SKM-1 treated with dmso at 0.1 percent for 144 hours (cell line): Measurements from ENCODE around the gene LMO7.
"Not testable (repeated sequence)": the region's sequence is repeated elsewhere in the genome, so short reads cannot be mapped to it uniquely, and the experiment has no call there.

Experiments
- DNase-seq: peaks from one replicate; lab custom pipeline; 2025; ENCODE audit not compliant: unreplicated experiment; lab: John Stamatoyannopoulos, UW

LMO7 gene

DNA sequence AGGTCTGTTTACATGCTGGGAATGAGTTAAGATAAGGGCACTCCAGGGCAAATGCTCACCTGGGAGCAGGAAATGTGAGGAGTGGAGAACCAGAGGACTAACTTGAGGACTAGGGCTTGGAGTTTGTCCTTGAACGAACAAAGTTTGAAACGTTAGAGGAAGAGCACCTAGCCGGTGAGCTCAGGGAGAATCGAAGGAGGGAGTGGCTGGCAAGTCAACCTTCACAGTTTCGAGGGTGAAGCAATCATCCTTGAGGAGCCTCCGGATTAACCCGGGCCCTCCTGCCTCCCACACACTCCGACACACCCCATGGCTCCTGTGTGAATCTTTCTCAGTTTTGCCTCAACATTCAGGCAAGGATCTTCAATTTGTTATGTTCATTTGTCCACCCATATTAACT lies 58.6 kb downstream of the LMO7 start:
- DNase-seq = no peak

DNA sequence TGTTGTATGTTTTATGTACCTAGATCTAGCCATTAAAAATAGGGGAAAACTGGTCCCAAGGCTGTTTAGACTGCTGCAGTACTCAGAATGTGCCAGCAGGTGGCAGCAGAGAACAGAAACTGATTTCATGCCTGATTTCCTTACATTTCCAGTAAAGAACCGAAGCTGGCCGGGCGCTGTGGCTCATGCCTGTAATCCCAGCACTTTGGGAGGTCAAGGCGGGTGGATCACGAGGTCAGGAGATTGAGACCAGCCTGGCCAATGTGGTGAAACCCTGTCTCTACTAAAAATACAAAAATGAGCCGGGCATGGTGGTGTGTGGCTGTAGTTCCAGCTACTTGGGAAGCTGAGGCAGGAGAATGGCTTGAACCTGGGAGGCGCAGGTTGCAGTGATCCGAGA lies 59.8 kb downstream of the LMO7 start:
- peak; percentile 40 for DNase-seq

DNA sequence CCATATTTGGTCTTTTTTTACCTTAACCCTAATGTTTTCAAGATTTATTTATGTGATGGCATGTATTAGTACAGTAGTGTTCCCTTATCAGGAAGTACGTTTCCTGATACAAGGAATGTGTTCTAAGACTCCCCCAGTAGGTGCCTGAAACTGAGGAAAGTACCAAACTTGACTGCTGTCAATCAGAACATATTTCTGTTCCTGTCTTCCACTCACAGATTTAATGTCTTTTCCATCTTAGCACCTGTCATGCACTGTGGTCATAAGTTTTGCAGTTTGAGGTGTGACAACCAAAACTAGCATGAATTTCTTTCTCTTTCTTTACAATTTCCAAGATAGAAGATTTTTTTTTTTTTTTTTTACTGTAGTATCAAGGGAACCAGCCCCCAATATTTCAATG lies 62.9 kb downstream of the LMO7 start:
- DNase-seq = no peak

DNA sequence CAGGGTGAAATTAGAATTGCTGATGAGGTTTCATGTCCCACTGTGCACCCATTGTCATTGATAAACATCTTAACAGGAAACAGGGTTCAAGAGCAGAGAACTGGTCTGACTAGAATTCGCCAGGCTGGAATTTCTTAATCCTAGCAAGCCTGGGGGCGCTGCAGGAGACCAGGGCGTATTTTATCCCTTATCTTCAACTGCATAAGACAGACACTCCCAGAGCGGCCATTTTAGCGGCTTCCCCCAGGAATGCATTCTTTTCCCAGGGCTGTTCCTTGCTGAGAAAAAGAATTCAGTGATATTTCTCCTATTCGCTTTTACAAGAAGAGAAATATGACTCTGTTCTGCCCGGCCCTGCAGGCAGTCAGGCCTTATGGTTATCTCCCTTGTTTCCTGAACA lies 63.6 kb downstream of the LMO7 start:
- not testable (repeated sequence) for DNase-seq

DNA sequence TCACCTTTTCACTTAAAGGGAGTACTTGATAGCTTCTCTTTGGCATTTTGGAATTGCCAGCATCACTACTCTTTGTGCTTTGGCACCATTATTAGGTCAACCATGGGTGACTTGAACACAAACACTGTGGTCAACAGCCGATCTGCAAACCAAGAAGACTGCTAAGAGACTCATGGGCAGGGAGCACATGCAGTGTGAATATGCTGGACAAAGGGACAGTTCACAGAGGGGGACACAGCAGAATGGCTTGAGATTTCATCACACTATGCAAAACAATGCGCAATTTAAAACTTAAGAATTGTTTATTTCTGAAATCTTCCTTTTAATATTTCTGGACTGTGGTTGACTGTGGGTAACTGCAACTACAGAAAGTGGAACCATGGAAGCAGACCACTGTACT lies 64.4 kb downstream of the LMO7 start:
- DNase-seq = no peak

DNA sequence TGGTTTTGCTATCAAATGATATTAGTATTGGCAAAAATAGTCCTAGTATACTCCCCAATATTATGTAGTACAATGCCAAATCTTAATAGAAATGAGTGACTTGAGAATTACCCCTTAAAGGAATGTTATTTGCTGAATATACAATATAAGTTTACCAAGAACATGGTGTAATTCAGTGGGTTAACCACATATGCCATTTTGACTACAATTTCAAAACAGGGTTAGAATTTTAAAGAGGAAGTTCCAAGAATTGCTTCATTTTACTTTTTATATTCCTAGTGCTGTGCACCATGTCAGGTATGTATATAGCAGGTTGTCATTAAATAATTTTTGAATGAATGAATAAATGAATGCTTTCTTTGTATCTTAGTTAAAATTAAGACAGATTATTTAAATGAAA lies 66.3 kb downstream of the LMO7 start:
- peak; percentile 87 for DNase-seq

DNA sequence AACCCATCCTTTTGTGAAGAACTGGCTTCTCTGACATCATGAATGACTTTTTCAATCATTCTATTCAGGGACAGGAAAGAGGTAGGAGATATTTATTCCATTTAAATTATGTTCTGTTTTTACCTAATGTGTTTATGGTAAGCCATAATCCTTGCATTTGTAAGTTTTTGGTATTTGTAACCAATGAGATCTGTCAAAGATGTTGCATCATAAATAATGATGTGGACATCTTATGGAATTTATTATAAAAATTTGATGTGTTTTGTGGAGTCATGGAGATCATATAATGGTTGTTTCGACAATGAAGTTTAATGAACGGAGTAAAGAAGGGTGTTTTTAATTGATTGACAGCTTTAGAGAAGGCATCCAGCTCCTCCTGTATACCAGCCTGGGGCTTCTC lies 67.6 kb downstream of the LMO7 start:
- no peak for DNase-seq

DNA sequence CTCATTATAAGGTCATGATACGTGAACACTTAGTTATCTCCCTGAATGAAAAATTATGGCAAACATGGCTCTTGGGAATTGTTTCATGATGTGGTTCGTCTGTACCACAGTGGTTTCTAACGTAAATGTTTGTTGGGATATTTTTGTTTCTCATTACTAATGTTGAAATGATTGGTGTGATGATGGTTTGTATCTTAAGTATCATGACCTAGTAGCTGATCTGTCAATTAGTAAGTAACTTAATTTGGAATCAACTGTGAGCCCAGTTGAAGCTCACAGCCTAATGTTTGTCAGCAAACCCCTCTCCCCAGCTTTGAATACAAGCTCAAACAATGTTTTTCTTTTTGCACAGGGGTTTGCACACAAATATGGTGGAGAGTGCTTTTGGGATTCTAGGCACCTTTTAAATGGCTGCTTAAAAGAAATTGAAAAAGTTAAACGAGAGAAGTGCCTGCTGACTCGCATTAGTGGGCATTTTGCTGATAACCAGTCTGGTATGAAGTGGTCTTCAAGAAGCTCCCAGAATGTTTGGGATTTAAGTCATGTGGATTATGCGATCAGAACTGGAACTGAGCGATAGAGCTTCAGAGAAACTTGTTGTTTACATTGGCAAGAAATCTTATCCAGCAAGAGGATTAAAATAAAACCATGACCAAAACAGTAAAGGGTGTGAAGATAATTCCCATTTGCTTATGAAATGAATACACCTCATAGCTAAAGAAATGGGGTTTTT lies 68.2 kb downstream of the LMO7 start:
- DNase-seq = no peak

DNA sequence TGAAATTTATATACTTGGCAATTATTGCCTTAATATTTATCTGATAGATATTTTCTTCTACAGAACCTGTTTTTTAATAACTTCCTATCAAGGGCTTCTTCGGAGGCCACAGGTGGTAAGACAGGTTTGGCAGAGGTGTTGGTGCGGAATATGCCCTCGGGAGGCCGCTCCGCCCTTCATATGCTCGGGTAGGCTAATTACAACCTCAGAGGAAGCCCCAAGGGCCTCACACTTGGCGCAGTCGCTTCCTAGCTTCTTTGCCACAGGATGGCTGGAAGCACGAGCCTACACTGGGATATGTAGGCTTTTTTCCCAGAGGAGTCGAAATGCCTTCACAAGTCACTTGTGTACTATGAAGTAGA lies 68.8 kb downstream of the LMO7 start:
- DNase-seq = no peak

DNA sequence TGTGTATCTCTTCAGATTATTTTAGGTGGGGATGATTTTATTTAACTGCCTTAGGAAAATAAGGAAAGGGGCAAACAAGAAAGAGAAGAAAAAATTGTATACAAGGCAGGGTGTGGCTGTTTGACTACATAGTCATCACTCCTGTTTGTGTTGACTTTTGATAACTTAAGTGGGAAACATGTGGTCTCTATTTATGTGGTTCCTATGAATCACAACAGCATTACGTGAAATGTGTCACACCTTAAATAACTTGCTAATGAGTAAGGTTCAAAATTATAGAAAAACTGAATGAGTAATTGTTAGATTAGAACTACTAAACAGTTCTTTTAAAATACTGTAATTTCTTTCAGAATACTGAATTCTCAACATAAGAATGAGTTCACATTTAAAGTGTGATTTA lies 69.3 kb downstream of the LMO7 start:
- DNase-seq = no peak

DNA sequence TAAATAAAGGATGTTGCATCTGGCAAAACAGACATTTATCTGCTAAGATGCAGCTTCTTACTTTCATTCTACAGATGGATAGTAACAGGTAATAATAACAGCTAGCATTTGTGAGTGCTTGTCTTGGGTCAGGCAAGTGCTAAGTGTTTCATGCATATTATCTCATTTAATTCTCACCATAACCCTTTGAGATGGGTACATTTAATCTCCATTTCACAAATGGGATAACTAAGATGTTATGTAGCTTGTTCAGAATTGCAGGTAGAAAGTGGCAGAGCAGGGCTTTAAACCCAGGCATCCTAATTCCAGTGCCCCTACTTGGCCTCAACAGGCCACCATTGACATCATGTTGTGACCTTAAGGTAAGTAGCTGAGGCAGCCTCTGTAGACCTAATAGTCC lies 69.8 kb downstream of the LMO7 start:
- no peak for DNase-seq

DNA sequence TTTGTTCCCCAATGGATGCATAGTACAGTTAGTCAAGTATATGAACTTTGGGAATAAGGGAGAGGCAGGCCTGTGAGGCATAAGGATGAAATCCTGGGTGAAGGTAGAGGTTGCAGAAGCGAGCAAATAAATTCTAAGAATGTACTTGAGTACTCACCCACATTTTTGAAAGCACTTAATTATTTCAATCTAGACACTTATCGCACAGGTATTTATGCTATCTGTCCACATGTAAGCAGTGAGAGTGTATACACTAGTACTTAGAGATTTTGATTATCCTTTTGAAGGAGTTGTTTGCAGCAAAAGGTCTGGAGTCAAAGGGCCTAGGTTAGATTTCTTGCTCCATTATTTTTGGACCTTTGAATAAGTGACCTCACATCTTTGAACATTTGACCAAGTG lies 77.7 kb downstream of the LMO7 start:
- no peak for DNase-seq

DNA sequence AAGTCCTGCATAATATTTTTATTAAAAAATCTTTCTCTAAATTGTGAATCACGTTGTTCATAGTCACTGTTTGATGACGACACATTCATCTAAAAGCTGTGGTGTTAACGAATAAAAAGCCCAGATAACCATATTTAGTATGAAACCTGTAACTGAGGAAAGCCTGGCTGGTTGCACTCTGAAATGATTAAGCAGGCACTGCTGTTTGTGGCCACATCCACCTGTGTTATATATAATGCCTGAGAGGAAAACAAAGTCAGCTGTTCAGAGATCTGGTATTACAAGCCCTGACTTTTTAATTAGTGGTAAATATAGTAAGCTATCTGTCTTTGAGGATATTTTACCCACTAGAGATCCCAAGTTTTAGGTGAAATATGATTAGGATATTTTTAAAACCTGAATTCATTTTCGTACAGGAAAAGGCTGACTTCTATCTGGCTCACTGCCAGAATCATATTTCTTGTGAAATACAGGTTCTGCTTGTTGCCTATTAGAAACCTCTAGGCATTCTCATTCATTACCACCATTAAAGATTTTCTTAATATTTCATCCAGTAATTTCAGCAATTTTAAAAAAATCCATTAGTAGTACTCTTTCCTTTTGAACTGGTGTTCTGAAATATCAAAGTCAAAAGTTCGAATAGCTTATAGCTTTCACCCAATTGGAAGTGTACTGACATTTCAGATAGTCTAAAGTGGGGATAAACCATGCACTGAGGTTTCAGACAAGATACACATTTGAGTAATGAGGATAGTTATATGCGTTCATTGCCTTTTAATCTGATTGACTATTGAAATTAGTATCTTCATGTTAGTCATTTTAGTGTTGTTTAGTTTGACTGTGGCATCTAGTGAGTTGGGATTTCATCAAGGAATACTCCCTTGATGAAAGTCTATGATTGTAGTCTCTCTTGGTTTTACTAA lies 79.7 kb downstream of the LMO7 start:
- no peak for DNase-seq

DNA sequence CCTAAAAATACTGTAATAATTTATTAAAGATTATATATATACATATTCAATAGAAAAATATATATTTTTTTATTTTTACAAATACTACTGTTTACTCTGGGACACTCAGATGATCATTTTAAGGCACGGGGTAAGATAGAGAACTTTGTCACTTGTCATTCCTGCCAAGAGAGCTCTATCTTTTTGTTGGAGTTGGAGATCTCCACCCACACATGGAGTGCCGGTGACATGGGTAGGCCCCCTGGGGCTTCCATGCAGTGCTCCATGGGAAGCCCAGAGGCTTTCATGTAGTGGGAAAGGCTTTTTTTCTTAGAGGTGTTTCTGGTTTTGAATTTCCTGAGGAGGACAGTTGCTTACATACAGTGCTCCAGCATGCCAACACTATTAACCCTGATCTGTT lies 81.4 kb downstream of the LMO7 start:
- DNase-seq = no peak

DNA sequence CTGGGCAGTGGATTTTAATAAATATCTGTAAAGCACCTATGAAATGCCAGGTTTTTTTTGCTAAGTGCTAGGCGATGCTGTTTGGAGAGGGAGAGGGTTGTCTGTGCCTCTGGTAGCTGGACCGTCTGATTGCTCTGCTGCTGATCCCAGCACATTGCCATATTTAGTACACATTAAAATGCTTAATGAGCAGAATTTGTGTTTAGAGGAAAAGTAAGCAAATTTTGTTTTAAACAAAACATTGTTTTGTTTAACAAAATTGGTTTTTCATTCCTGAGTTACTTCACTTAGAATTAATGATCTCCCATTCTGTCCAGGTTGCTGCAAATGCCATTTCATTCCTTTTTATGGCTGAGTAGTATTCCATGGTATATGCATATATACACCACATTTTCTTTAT lies 85.2 kb downstream of the LMO7 start:
- DNase-seq = no peak

DNA sequence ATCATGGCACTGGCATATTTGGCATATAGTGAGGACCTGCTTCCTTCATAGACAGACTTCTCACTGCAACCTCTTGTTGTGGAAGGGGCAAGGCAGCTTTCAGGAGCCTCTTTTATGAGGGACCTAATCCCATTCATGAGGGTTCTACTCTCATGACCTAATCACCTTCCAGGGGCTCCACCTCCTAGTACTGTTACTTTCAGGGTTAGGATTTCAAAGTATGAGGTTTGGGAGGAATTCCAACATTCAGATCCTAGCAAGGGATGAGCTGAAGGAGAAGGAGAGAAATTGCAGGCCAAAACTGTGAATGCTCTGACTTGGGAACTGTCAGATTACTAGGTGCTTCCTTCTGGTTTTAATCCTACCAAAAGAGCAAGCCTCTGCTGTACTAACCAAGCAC lies 87.8 kb downstream of the LMO7 start:
- no peak for DNase-seq

DNA sequence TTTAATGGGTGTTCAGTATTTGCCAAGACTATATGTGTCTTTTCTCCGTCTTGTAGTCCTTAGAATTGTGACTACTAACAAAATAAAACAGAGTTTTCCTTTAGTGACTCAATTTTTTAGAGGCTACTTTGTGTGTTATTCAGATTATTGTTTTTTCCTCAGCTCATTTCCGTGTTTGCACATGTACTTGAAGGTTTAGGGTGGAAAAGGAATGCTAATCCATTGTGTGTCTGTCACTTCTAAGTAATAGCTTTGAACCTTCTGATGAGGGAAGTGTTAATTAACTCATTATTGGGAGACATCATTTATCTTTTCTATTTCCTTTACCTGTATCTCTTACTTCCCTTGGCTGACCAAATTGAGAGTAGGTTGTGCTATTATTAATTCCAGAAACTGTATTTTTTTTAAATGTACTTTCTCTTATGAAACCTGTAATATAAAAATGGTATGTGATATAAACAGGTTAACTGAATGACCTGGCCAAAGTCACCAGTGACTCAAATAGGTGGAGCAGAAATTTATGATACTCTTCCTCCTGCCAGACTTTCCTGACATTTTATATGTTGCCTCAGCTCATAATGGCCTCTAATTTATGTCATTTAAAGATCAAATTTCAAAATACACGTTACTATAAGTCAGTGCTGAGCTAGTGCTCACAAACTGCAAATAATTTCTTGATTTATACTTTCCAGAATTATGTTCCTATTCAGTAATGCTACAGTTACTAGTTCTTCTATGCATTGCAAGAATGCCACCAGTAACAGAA lies 88.8 kb downstream of the LMO7 start:
- DNase-seq = no peak

DNA sequence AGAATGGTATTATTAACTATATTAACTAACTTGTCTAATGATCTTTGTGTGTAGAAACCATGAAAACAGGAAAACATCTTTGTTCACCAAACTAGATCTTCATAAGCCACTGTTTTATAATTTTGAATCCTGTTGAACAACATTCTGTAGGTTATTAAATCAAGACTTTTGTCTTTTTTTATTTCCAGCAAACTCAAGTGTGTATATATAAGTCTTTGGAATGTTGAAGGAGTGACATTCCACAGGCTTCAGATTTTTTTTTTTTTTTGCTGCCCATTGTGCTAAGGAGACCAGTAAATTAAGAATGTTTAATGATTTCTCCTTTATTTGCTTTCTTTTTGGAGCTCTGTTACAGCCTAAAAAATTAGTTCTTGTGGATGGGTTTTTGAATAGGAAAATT lies 89.6 kb downstream of the LMO7 start:
- DNase-seq = no peak

DNA sequence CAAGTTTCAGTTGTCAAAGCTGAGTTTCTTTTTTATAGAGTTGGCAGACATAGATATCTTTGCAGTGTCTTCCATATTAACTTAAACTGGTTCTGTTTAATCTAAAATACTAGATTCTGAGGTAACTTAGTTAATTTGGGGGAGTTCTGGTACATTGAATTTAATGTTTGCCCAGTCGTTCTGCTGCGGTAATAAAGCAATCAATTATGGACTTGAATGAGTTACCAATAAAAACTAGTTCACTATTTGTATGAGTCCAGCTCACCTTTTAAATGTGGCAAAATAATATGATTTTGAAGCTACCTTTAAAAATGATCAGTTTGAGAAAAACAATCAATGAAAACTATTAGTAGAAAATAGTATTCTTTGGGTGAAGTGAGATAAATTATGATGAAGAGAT lies 90.2 kb downstream of the LMO7 start:
- DNase-seq = no peak

DNA sequence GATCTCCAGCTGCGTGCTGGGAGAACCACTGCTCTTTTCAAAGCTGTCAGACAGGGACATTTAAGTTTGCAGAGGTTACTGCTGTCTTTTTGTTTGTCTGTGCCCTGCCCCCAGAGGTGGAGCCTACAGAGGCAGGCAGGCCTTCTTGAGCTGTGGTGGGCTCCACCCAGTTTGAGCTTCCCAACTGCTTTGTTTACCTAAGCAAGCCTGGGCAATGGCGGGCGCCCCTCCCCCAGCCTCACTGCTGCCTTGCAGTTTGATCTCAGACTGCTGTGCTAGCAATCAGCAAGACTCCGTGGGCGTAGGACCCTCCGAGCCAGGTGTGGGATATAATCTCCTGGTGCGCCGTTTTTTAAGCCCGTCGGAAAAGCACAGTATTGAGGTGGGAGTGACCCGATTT lies 97.0 kb downstream of the LMO7 start:
- DNase-seq = not testable (repeated sequence)

DNA sequence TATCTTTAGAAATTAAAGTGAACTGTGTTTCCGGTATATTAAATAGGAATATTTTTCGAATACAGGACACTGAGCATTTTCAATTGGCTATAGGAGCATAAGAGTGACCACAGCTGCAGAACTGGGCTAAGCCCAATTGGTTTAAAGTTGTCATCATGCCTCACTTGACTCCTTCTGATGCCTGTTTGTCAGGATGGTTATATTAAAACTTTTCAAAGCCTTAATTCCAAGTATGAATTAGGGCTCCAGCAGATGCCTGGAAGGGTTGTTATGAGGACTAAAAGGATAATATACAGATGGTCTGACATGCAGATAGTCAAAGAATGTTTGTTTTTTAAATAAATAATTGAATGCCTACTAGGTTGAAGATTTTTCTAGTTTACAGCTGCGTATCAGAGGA lies 100.0 kb downstream of the LMO7 start:
- no peak for DNase-seq

DNA sequence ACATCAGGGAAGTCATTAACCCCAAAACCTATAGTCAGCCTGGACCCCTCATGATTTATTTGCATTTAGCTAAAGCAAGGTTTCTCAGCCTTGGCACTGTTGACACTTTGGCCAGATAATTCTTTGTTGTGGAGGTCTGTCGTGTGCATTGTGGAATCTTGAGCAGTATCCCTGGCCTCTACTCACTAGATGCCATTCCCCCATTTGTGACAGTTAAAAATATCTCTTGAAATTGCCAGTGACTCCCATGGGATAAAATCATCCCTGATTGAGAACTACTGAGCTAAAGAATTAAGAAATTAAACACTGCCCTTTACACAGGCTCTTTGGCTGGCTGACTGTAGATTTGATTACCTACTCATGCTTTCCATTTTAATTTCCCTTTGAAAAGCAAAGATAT lies 102.7 kb downstream of the LMO7 start:
- DNase-seq = no peak
